SK-N-SH treated with all-trans-retinoic acid at 6 μM for 48 hours (cell line): ENCODE results near the gene ZNF768.
"Not testable (repeated sequence)": the region's sequence is repeated elsewhere in the genome, so short reads cannot be mapped to it uniquely, and the experiment has no call there.

ENCODE experiments used
- ATAC-seq: fragments of 200-7000 bp; cut with Tn5 transposase; 3 replicates; pipeline ENCODE4 v1.9.1; 2020; ENCODE audit warnings: mild to moderate bottlenecking, moderate library complexity
- ARNTL ChIP-seq: fragments of 450-650 bp; formaldehyde crosslinking; IDR thresholded peaks from 2 replicates; pipeline ENCODE4 v1.5.0; 2020; ENCODE audit warnings: low read depth, mild to moderate bottlenecking, moderate library complexity, borderline replicate concordance
- BACH2 ChIP-seq: fragments of 250-450 bp; sonication (Bioruptor Pico); IDR thresholded peaks from 2 replicates; pipeline ENCODE4 v1.9.0; 2021; ENCODE audit warnings: mild to moderate bottlenecking, borderline replicate concordance
- CREB5 ChIP-seq: fragments of 250-450 bp; sonication (Bioruptor Pico); IDR thresholded peaks from 2 replicates; pipeline ENCODE4 v1.5.1; 2020; ENCODE audit warnings: low read depth, mild to moderate bottlenecking, moderate library complexity
- CSDC2 ChIP-seq: fragments of 250-450 bp; sonication (Bioruptor Pico); IDR thresholded peaks from 2 replicates; pipeline ENCODE4 v1.5.0; 2020; ENCODE audit warnings: mild to moderate bottlenecking, moderate library complexity
- CSRNP3 ChIP-seq: fragments of 250-450 bp; sonication (Bioruptor Pico); IDR thresholded peaks from 2 replicates; pipeline ENCODE4 v1.5.1; 2021; ENCODE audit warnings: mild to moderate bottlenecking, moderate library complexity
- ESRRG ChIP-seq: fragments of 250-450 bp; sonication (Bioruptor Pico); IDR thresholded peaks from 2 replicates; pipeline ENCODE4 v1.6.1; 2021; ENCODE audit warnings: mild to moderate bottlenecking
- GLIS3 ChIP-seq: fragments of 250-450 bp; sonication (Bioruptor Pico); IDR thresholded peaks from 2 replicates; pipeline ENCODE4 v1.5.0; 2020; ENCODE audit warnings: mild to moderate bottlenecking, moderate library complexity
- ISL1 ChIP-seq: fragments of 250-450 bp; sonication (Bioruptor Pico); IDR thresholded peaks from 2 replicates; pipeline ENCODE4 v2.1.2; 2022; ENCODE audit warnings: mild to moderate bottlenecking, moderate library complexity
- OSR1 ChIP-seq: fragments of 250-450 bp; sonication (Bioruptor Pico); IDR thresholded peaks from 2 replicates; pipeline ENCODE4 v1.8.0; 2022; ENCODE audit warnings: moderate library complexity, mild to moderate bottlenecking, inconsistent platforms
- POU6F1 ChIP-seq: fragments of 250-450 bp; sonication (Bioruptor Pico); IDR thresholded peaks from 2 replicates; pipeline ENCODE4 v1.8.0; 2021; ENCODE audit warnings: low read depth, mild to moderate bottlenecking, moderate library complexity, borderline replicate concordance
- PPARA ChIP-seq: fragments of 250-450 bp; sonication (Bioruptor Pico); IDR thresholded peaks from 2 replicates; pipeline ENCODE4 v1.5.0; 2020; ENCODE audit warnings: mild to moderate bottlenecking, borderline replicate concordance
- RARB ChIP-seq: fragments of 250-450 bp; sonication (Bioruptor Pico); IDR thresholded peaks from 2 replicates; pipeline ENCODE4 v1.8.0; 2021; ENCODE audit warnings: mild to moderate bottlenecking, moderate library complexity
- TCF4 ChIP-seq: fragments of 250-450 bp; sonication (Bioruptor Pico); IDR thresholded peaks from 2 replicates; pipeline ENCODE4 v1.8.0; 2021; ENCODE audit warnings: mild to moderate bottlenecking, moderate library complexity, borderline replicate concordance
- TSHZ2 ChIP-seq: fragments of 250-450 bp; sonication (Bioruptor Pico); IDR thresholded peaks from 2 replicates; pipeline ENCODE4 v1.5.0; 2020; ENCODE audit warnings: mild to moderate bottlenecking, moderate library complexity
- ZFP3 ChIP-seq: fragments of 250-450 bp; sonication (Bioruptor Pico); IDR thresholded peaks from 2 replicates; pipeline ENCODE4 v1.5.0; 2020; ENCODE audit warnings: mild to moderate bottlenecking, moderate library complexity
- ZNF565 ChIP-seq: fragments of 450-650 bp; formaldehyde crosslinking; conservative IDR thresholded peaks from 2 replicates; pipeline ENCODE4 v1.5.0; 2020; ENCODE audit warnings: low read depth, mild to moderate bottlenecking, moderate library complexity
- ZNF70 ChIP-seq: fragments of 450-650 bp; formaldehyde crosslinking; IDR thresholded peaks from 2 replicates; pipeline ENCODE4 v1.5.0; 2020; ENCODE audit warnings: mild to moderate bottlenecking, moderate library complexity
- ZNF8 ChIP-seq: fragments of 450-650 bp; formaldehyde crosslinking; IDR thresholded peaks from 2 replicates; pipeline ENCODE4 v1.5.0; 2020; ENCODE audit warnings: mild to moderate bottlenecking, moderate library complexity

ZNF768 gene

GRCh38 chr16:30524575-30525568, 1.5 kb downstream of the ZNF768 start:
- no peak for TF ChIP-seq ISL1 (CRISPR knock-in tag)
- no peak for TF ChIP-seq PPARA
- TF ChIP-seq ARNTL (CRISPR knock-in tag): no peak
- no peak for TF ChIP-seq RARB
- TF ChIP-seq TSHZ2 (CRISPR knock-in tag): no peak
- no peak for TF ChIP-seq ZFP3 (CRISPR knock-in tag)
- TF ChIP-seq ZNF70: no peak
- no peak for TF ChIP-seq OSR1
- TF ChIP-seq BACH2 (CRISPR knock-in tag): no peak
- TF ChIP-seq ZNF565: no peak
- no peak for TF ChIP-seq ZNF8
- TF ChIP-seq CSRNP3 (CRISPR knock-in tag): no peak
- TF ChIP-seq GLIS3 (CRISPR knock-in tag): no peak
- TF ChIP-seq POU6F1 (CRISPR knock-in tag): no peak
- no peak for TF ChIP-seq CSDC2 (CRISPR knock-in tag)
- no peak for TF ChIP-seq CREB5 (CRISPR knock-in tag)
- no peak for TF ChIP-seq TCF4 (CRISPR knock-in tag)
- TF ChIP-seq ESRRG (CRISPR knock-in tag): no peak
- no peak for ATAC-seq

- TF ChIP-seq ESRRG (CRISPR knock-in tag) (no peak), ZFP3 (CRISPR knock-in tag) (no peak), GLIS3 (CRISPR knock-in tag) (no peak), CSRNP3 (CRISPR knock-in tag) (no peak), TSHZ2 (CRISPR knock-in tag) (no peak), BACH2 (CRISPR knock-in tag) (no peak)
Observed at GRCh38 chr16:30523768-30524574, 2.4 kb downstream of the ZNF768 start.

GRCh38 chr16:30522702-30523463, 3.5 kb downstream of the ZNF768 start:
- ATAC-seq: not testable (repeated sequence)

More at GRCh38 chr16:30523768-30524574, 2.4 kb downstream of the ZNF768 start:
- ATAC-seq: no peak
